Mucosa of descending colon (tissue), 3 donors: Measurements from ENCODE around the gene VAMP8. TPM values are rescaled to one million over a fixed set of nuclear protein-coding genes. Genes with fewer than 3 reads are reported as not detected.
"Not testable (repeated sequence)": the region's sequence is repeated elsewhere in the genome, so short reads cannot be mapped to it uniquely, and the experiment has no call there.

Experiments used
- ATAC-seq: fragments of 200-7000 bp; cut with Tn5 transposase; one replicate; pipeline ENCODE4 v1.9.1; 2020; ENCODE audit warnings: mild to moderate bottlenecking, moderate library complexity
- DNase-seq, 3 donors: peaks; one replicate each; pipeline ENCODE4 v3.0.0-alpha.2; 2020
- H3K36me3 ChIP-seq: fragments of 200-600 bp; one replicate; pipeline ENCODE4 v1.8.0; 2021; ENCODE audit warnings: low read depth, mild to moderate bottlenecking
- H3K4me1 ChIP-seq: fragments of 200-600 bp; one replicate; pipeline ENCODE4 v1.8.0; 2021; ENCODE audit warnings: low read depth, mild to moderate bottlenecking
- H3K4me3 ChIP-seq: fragments of 200-600 bp; one replicate; pipeline ENCODE4 v1.8.0; 2021; ENCODE audit warnings: mild to moderate bottlenecking
- H3K9me3 ChIP-seq: fragments of 200-600 bp; one replicate; pipeline ENCODE4 v1.8.0; 2021; ENCODE audit warnings: mild to moderate bottlenecking
- CTCF ChIP-seq: fragments of 200-600 bp; IDR thresholded peaks from one replicate; pipeline ENCODE4 v1.8.0; 2022; ENCODE audit warnings: antibody characterized with exemption, mild to moderate bottlenecking
- intact Hi-C, 2 donors: fragments of 100-400 bp; cut with DNase I in 1 of 2; cut with micrococcal nuclease in 1 of 2; formaldehyde crosslinking; loops; one replicate each; pipeline versions ENCODE4 v1.11.0 to v1.11.1; 2022; cut with DNase I, micrococcal nuclease
- total RNA-seq, 3 donors: library from RNA; stranded (reverse); fragmentation: NEBNext Ultra II Directional in 2 of 3; extraction: Animal tissue kit (Norgen Biotek cat#: 25700) in 2 of 3; gene quantifications; one replicate each; pipeline versions ENCODE4 v1.2.1 to v1.2.4, GENCODE V29; 2021 to 2023
- donor health status: DM: no; HTN: no; CAD: no; lungs with moderate emphysema.
- donor health status: DM: no; HTN: no; CAD: no.
- donor health status: DM: no; HTN: yes; CAD: no.

VAMP8 gene
- total RNA-seq, 3 donors from 2014 or later: 125 to 312 (median 254) TPM

GRCh38 chr2:85557130-85557529 lies 20.3 kb upstream of the VAMP8 start:
- DNase-seq (no peak), ATAC-seq (no peak)
- Histone ChIP-seq H3K4me3 (no peak overlapping the region), H3K9me3 (no peaks in the 10 kb centered on the region), H3K4me1 (peaks cover 7% of the 10 kb centered on the region), H3K36me3 (no peaks in the 10 kb centered on the region)
- intact Hi-C loops: no loop called here
- TF ChIP-seq CTCF: no peak

GRCh38 chr2:85558160-85558559 lies 19.2 kb upstream of the VAMP8 start:
- no peak for ATAC-seq
- intact Hi-C loops: no loop called here
- Histone ChIP-seq H3K4me3 (no peak overlapping the region), H3K9me3 (no peaks in the 10 kb centered on the region), H3K36me3 (no peaks in the 10 kb centered on the region), H3K4me1 (peaks cover 7% of the 10 kb centered on the region)
- no peak for TF ChIP-seq CTCF
- DNase-seq: no peak

- DNase-seq, intact Hi-C loops, ATAC-seq, H3K9me3 ChIP-seq, H3K36me3 ChIP-seq, H3K4me1 ChIP-seq, H3K4me3 ChIP-seq: not testable (repeated sequence)
Measured at GRCh38 chr2:85560403-85560726, 17.0 kb upstream of the VAMP8 start.

GRCh38 chr2:85560812-85561279 lies 16.5 kb upstream of the VAMP8 start:
- H3K4me1 ChIP-seq: peaks cover 7% of the 10 kb centered on the region
- no peaks in the 10 kb centered on the region for H3K36me3 ChIP-seq
- DNase-seq: no peak
- no peaks in the 10 kb centered on the region for H3K9me3 ChIP-seq
- TF ChIP-seq CTCF: no peak
- peak; percentile 28 for ATAC-seq
- intact Hi-C loops: no loop called here
- H3K4me3 ChIP-seq: peak overlapping the region; percentile 70

GRCh38 chr2:85561280-85562212 lies 15.8 kb upstream of the VAMP8 start, which contains the start of gene GGCX:
TSS of gene GGCX (minus strand) at chr2:85561493. CDS start at chr2:85561428, 65 bp downstream.
- ATAC-seq (peak; percentile 99), DNase-seq (peak; percentile 98)
- Histone ChIP-seq H3K4me1 (peaks cover 7% of the 10 kb centered on the region), H3K9me3 (no peaks in the 10 kb centered on the region), H3K4me3 (peak within 1 kb of the TSS; percentile 70), H3K36me3 (no peaks in the 10 kb centered on the region)
- no peak for TF ChIP-seq CTCF
- intact Hi-C loops: no loop called here

- no peak for DNase-seq
- TF ChIP-seq CTCF: no peak
Measured at GRCh38 chr2:85564144-85564563, 13.2 kb upstream of the VAMP8 start.

More at GRCh38 chr2:85564144-85564563, 13.2 kb upstream of the VAMP8 start:
- no peak for ATAC-seq
- Histone ChIP-seq H3K36me3 (no peaks in the 10 kb centered on the region), H3K9me3 (no peaks in the 10 kb centered on the region), H3K4me3 (no peak overlapping the region), H3K4me1 (peaks cover 7% of the 10 kb centered on the region)
- intact Hi-C loops: no loop called here
